Thyroid gland (tissue), 4 donors: Measurements from ENCODE around the gene EXD3. TPM values are rescaled to one million over a fixed set of nuclear protein-coding genes. Genes with fewer than 3 reads are reported as not detected.

ENCODE experiments used
- DNase-seq, 2 donors: peaks; one replicate each; pipeline ENCODE4 v3.0.0-alpha.2; 2019
- H3K27ac ChIP-seq, 3 donors: fragments of 200-600 bp; sonication (generic); 1 replicate in 2 of 3; 2 replicates in 1 of 3; pipeline ENCODE4 v1.5.1; 2016 to 2019; ENCODE audit warnings: mild to moderate bottlenecking in 1 of 3, moderate library complexity in 1 of 3
- H3K27me3 ChIP-seq: fragments of 200-600 bp; sonication (generic); one replicate; pipeline ENCODE4 v1.5.1; 2019
- H3K36me3 ChIP-seq, 2 donors: fragments of 200-600 bp; sonication (generic); one replicate each; pipeline ENCODE4 v1.5.1; 2016 to 2019
- H3K4me1 ChIP-seq, 2 donors: fragments of 200-600 bp; sonication (generic); one replicate each; pipeline ENCODE4 v1.5.1; 2017 to 2019
- H3K4me3 ChIP-seq, 3 donors: fragments of 200-600 bp; sonication (generic); replicated peaks in 1 of 3; 1 replicate in 2 of 3; 2 replicates in 1 of 3; pipeline ENCODE4 v1.5.1; 2016; ENCODE audit warnings: mild to moderate bottlenecking in 1 of 3
- H3K9me3 ChIP-seq: fragments of 200-600 bp; sonication (generic); one replicate; pipeline ENCODE4 v1.5.1; 2017
- POLR2A ChIP-seq, 2 donors: fragments of 450-650 bp; IDR thresholded peaks; one replicate each; pipeline ENCODE4 v1.6.1; 2017; ENCODE audit warnings: antibody characterized with exemption in 2 of 2, mild to moderate bottlenecking in 2 of 2, moderate library complexity in 1 of 2
- WGBS, 2 donors: methylation state at CpG; one replicate each; pipeline ENCODE4 v1.1.5; 2017; 5-methylcytosine and 5-hydroxymethylcytosine counted together
- intact Hi-C: fragments of 100-400 bp; cut with DNase I; formaldehyde crosslinking; loops from one replicate; pipeline ENCODE4 v1.15.1; 2023
- total RNA-seq, 4 donors: library from RNA; depleted of rRNA; stranded (reverse); fragments of >200 nt; gene quantifications; one replicate each; pipeline ENCODE4 v1.2.3, GENCODE V29; 2016
- TF ChIP-seq, protein P1 (sequence below), 6 experiments: fragments of 200-600 bp in 3 of 6; fragments of 450-650 bp in 3 of 6; sonication (generic) in 3 of 6; IDR thresholded peaks; one replicate each; pipeline ENCODE4 v1.5.1; 2016 to 2019; ENCODE audit warnings: antibody characterized with exemption in 6 of 6, mild to moderate bottlenecking in 2 of 6, inconsistent platforms in 1 of 6, moderate library complexity in 1 of 6

Gene EXD3
- total RNA-seq, 4 donors from 2014 or later, result 13.0 to 32.0 (median 26.6) TPM

DNA sequence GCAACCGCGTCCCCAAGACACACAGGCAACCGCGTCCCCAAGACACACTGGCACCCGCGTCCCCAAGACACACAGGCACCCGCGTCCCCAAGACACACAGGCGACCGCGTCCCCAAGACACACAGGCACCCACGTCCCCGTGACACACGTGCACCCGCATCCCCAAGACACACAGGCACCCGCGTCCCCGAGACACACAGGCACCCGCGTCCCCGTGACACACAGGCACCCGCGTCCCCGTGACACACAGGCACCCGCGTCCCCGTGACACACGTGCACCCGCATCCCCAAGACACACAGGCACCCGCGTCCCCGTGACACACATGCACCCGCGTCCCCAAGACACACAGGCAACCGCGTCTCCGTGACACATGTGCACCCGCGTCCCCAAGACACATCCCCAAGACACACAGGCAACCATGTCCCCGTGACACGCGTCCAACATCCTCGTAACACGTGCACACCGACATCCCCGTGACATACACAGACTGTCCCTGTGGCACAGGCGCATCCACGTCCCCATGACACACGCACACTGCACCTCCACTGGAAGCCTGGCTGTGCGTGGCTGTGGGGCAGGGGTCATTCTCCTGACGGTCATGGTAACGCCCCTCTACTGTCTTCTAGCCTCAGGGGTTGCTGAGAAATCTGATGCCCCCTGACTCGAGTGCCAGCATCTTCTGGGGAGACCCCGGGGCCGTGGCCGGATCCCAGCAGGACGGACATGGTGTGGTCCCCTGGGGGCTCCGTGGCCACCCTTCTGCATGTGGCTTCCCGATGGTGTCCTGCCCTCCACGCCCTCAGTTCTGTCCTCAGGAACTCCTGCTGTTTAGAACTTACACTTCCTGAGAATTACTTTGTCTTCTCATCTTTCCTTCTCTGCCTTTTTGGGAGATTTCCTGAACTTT is 24.1 kb downstream of the EXD3 start:
- no peak overlapping the region for H3K4me3 ChIP-seq
- DNase-seq, result no peak
- H3K27me3 ChIP-seq, result no peaks in the 10 kb centered on the region
- TF ChIP-seq, protein P1, sequence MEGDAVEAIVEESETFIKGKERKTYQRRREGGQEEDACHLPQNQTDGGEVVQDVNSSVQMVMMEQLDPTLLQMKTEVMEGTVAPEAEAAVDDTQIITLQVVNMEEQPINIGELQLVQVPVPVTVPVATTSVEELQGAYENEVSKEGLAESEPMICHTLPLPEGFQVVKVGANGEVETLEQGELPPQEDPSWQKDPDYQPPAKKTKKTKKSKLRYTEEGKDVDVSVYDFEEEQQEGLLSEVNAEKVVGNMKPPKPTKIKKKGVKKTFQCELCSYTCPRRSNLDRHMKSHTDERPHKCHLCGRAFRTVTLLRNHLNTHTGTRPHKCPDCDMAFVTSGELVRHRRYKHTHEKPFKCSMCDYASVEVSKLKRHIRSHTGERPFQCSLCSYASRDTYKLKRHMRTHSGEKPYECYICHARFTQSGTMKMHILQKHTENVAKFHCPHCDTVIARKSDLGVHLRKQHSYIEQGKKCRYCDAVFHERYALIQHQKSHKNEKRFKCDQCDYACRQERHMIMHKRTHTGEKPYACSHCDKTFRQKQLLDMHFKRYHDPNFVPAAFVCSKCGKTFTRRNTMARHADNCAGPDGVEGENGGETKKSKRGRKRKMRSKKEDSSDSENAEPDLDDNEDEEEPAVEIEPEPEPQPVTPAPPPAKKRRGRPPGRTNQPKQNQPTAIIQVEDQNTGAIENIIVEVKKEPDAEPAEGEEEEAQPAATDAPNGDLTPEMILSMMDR (IDR thresholded peaks at IDR 0.05), result no peak
- peaks cover 8 to 18% of the 10 kb centered on the region in 2 donors for H3K4me1 ChIP-seq
- H3K9me3 ChIP-seq, result no peaks in the 10 kb centered on the region
- 95 to 96% methylated on average over 35 to 54 of the region's 60 CpGs for WGBS, 2 donors
- H3K36me3 ChIP-seq, result no peaks in the 10 kb centered on the region
- H3K27ac ChIP-seq, result peak overlapping the region in 2 of 3 donors; percentile 43 to 52
- intact Hi-C loops, result loop anchor here (5.0 kb wide), 1 partner anchor 92 kb away; no protein-coding TSS in a partner anchor

DNA sequence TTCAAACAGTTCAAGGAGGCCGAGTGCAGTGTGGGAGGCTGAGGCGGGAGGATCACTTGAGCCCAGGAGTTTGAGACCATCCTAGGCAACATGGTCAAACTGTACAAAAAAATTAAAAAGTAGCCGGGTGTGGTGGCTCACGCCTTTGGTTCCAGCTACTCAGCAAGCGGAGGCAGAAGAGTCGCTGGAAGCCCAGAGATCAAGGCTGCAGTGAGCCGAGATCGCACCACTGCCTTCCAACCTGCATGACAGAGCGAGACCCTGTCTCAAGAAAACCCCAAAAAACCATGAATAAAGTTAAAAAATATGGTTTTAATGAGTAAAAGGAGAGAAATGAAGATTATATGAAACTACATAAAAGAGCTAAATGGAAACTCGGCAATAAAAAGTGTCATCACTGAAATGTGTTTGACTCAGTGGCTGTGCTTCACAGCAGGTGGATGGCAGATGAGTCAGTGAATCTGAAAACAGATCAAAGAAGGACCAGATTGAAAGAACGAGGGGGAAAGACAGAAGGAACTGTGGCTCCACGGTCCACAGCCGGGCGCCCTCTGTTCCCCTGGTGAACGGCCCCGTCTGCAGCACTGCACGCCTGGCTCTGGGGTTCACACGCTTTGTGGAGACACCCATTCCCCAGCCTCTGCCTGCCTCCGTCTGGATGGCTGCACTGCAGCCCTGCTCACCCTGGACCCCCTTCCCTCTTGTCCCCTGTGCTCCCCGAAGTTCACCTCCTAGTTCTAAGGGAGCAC is 25.1 kb downstream of the EXD3 start:
- Histone ChIP-seq H3K27me3 (no peaks in the 10 kb centered on the region), H3K4me3 (no peak overlapping the region), H3K9me3 (no peaks in the 10 kb centered on the region), H3K36me3 (no peaks in the 10 kb centered on the region), H3K4me1 (peaks cover 8 to 18% of the 10 kb centered on the region in 2 donors), H3K27ac (no peak overlapping the region)
- intact Hi-C loops, result loop anchor here (5.0 kb wide), 1 partner anchor 91 kb away; no protein-coding TSS in a partner anchor
- WGBS, 2 donors, result 92 to 96% methylated on average over 20 of the region's 20 CpGs
- no peak for DNase-seq
- TF ChIP-seq POLR2A (IDR thresholded peaks at IDR 0.05), result no peak
- TF ChIP-seq, protein P1 (IDR thresholded peaks at IDR 0.05), result no peak

DNA sequence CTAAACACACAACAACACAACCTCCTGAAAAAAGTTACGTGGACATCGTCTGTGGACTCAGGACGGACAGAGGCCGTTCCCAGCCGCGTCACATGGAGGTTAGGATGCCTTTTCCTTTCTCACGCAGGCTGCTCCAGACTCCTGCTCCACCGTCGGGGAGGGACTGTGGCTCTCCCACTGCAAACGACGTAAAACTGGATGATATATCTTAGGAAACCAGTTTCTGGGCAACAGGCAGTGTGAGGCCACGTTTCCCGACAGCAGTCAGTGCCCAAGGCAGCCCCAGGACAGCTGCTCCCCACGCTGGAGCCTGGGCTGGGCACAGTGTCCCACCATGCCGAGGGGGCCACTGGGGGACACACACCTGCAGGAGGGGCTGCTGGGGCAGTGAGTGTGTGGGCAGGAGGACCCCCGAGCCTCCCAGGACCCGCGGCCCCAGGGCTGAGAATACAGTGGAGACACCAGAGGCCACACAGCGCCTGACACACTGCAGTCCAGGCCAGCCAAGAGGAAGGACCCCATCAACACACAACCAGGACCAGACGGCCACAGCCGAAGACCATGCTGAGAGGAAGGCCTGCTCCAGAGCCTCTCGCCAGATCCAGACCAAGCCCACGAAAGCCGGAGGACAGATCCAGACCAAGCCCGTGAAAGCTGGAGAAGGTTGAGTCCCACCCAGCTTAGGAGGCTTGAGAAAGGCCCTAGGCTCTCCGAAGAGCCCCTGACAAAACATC is 26.2 kb downstream of the EXD3 start:
- peaks cover 0 to 4% of the 10 kb centered on the region in 2 donors for H3K36me3 ChIP-seq
- H3K4me3 ChIP-seq, result no peak overlapping the region
- H3K27me3 ChIP-seq, result no peaks in the 10 kb centered on the region
- H3K4me1 ChIP-seq, result peaks cover 8 to 18% of the 10 kb centered on the region in 2 donors
- no peaks in the 10 kb centered on the region for H3K9me3 ChIP-seq
- WGBS, 2 donors, result 94 to 97% methylated on average over 18 to 23 of the region's 26 CpGs
- intact Hi-C loops, result loop anchor here (5.0 kb wide), 1 partner anchor 90 kb away; no protein-coding TSS in a partner anchor
- no peak for DNase-seq
- no peak for TF ChIP-seq POLR2A (IDR thresholded peaks at IDR 0.05)
- TF ChIP-seq, protein P1 (IDR thresholded peaks at IDR 0.05), result no peak
- H3K27ac ChIP-seq, result no peak overlapping the region

DNA sequence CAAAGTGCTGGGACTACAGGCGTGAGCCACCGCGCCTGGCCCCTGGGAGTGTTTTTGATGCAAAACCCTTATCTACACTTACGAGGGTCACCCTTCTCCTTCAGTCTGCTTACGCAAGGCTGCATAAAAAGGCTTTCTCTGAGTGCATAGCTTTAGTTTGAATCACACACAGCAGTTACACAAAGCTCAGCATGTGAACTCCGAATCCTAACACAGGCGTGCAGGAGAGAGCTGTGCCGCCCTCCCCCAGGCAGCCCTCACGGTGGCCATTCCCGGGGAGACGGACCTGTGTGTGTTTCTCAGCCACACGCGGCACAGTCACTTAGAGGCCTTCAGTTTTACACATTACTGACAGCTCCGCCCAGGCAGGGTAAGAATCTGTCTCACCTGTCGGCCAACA is 26.7 kb downstream of the EXD3 start:
- no peaks in the 10 kb centered on the region for H3K9me3 ChIP-seq
- H3K4me1 ChIP-seq, result peaks cover 8 to 18% of the 10 kb centered on the region in 2 donors
- H3K4me3 ChIP-seq, result no peak overlapping the region
- H3K36me3 ChIP-seq, result peaks cover 0 to 4% of the 10 kb centered on the region in 2 donors
- WGBS, 2 donors, result 85 to 89% methylated on average over 10 to 15 of the region's 15 CpGs
- intact Hi-C loops, result loop anchor here (5.0 kb wide), 1 partner anchor 89 kb away; no protein-coding TSS in a partner anchor
- H3K27me3 ChIP-seq, result no peaks in the 10 kb centered on the region
- no peak for TF ChIP-seq POLR2A (IDR thresholded peaks at IDR 0.05)
- TF ChIP-seq, protein P1 (IDR thresholded peaks at IDR 0.05), result no peak
- no peak for DNase-seq
- no peak overlapping the region for H3K27ac ChIP-seq
